Measurements from ENCODE around the gene STUM. TPM values are rescaled to one million over a fixed set of nuclear protein-coding genes. Genes with fewer than 3 reads are reported as not detected.

STUM gene
- total RNA-seq, 6 donors from 2014 or later: under 0.01 to 0.98 (median 0.20) TPM; not detected in 1

DNA sequence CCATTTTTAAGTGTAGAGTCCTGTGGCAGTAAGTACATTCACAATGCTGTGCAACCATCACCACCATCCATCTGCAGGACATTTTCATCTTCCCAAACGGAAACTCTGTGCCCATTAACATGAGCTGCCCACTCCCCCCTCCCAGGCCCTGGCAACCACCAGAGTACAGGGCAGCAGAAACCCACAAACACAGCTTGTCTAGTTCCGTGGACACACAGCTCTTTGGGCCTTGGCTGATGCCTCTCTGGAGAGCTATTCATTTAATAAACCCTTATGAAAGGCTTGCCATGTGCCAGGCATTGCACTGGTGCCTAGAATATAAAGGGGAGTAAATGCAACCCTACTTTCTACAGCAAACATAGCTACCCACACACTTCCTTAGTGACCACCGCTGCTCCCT lies 28.0 kb downstream of the STUM start:
- DNase-seq: no peak
- H3K27ac ChIP-seq: no peak overlapping the region
- H3K4me3 ChIP-seq: no peak overlapping the region
- H3K36me3 ChIP-seq: no peaks in the 10 kb centered on the region
- no peaks in the 10 kb centered on the region for H3K27me3 ChIP-seq
- H3K9me3 ChIP-seq: no peaks in the 10 kb centered on the region
- 71 to 84% methylated on average over 3 of the region's 3 CpGs for WGBS, 2 donors
- no peak for ATAC-seq (ENCODE audit: low FRiP score in 2 of 2)
- TF ChIP-seq EP300 (IDR thresholded peaks at IDR 0.05) (no peak), POLR2A (IDR thresholded peaks at IDR 0.05) (no peak), POLR2AphosphoS5 (IDR thresholded peaks at IDR 0.05) (no peak)
- TF ChIP-seq, protein P1, sequence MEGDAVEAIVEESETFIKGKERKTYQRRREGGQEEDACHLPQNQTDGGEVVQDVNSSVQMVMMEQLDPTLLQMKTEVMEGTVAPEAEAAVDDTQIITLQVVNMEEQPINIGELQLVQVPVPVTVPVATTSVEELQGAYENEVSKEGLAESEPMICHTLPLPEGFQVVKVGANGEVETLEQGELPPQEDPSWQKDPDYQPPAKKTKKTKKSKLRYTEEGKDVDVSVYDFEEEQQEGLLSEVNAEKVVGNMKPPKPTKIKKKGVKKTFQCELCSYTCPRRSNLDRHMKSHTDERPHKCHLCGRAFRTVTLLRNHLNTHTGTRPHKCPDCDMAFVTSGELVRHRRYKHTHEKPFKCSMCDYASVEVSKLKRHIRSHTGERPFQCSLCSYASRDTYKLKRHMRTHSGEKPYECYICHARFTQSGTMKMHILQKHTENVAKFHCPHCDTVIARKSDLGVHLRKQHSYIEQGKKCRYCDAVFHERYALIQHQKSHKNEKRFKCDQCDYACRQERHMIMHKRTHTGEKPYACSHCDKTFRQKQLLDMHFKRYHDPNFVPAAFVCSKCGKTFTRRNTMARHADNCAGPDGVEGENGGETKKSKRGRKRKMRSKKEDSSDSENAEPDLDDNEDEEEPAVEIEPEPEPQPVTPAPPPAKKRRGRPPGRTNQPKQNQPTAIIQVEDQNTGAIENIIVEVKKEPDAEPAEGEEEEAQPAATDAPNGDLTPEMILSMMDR (IDR thresholded peaks at IDR 0.05): no peak
- H3K4me1 ChIP-seq: no peaks in the 10 kb centered on the region

DNA sequence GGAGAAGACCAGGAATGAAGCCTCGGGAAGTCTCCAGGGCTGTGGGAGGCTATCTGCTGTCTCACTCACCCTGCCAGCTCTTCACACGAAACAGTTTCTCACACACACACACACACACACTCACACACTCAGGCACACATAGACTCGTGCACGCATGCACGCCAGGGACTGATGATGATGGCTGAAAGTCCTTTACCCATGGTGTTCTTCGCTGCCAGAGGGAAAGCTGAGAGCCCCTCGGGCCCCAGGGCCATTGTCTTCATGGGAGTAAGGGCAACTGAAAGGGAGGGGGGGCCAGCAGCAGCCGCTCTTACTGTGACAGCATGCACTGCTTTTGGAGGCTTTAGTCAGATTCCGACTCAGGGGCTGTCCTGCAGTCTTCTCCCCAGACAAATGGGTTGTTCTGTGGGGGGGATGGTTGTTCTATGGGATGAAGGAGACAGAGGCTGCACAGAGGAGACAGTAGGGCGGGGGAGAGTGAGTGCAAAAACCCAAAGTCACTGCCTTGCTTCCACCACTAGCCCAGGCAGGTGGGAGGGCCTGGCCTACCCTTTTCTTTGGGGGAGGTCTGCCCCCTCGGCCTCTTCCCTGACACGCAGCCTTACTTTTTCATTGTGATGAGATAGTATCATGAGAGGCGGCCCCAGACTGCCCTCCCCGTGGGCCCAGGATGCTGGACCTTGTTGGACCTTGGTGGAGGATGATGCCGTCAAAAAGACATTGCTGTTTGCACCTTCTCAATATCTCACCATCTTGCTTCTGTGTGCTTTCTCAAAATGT lies 29.0 kb downstream of the STUM start:
- TF ChIP-seq EP300 (IDR thresholded peaks at IDR 0.05) (no peak), POLR2AphosphoS5 (IDR thresholded peaks at IDR 0.05) (no peak), POLR2A (IDR thresholded peaks at IDR 0.05) (no peak)
- TF ChIP-seq, protein P1 (IDR thresholded peaks at IDR 0.05): no peak
- DNase-seq: no peak
- WGBS, 2 donors: 81 to 91% methylated on average over 15 of the region's 15 CpGs

DNA sequence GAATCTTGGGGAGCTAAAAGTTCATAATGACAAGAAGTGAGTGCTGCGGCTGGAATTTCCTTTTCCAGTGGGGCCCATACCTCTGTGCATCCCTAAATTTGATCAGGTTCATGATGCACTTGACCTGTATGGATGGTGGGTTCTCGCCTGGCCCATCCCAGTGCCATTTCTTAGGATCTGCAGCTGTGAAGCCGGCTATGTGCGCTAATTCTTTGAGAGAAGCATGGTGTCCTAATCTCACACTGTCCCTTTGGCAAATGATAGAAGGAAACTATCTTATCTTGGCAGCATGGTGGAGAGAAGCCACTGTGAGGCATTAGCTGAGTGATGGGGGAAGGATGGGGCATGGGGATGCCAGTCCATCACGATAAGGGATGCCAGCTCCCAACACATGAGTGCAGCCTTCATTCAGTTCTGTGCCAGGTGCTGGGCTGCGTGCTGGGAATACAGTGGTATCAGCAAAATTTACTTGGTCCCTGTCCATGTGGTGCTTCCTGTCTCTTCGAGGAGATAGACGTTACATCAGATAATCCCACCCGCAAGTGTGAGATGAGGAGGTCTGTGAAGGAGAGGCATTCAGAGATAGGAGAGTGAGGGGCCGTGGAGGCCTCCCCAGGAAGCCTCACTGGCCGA lies 30.5 kb downstream of the STUM start:
- no peaks in the 10 kb centered on the region for H3K9me3 ChIP-seq
- no peaks in the 10 kb centered on the region for H3K27me3 ChIP-seq
- ATAC-seq (ENCODE audit: low FRiP score in 2 of 2) (no peak), DNase-seq (no peak)
- H3K4me1 ChIP-seq: no peaks in the 10 kb centered on the region
- no peak for TF ChIP-seq POLR2A (IDR thresholded peaks at IDR 0.05)
- TF ChIP-seq, protein P1 (IDR thresholded peaks at IDR 0.05): no peak
- no peak for TF ChIP-seq EP300 (IDR thresholded peaks at IDR 0.05)
- no peak for TF ChIP-seq POLR2AphosphoS5 (IDR thresholded peaks at IDR 0.05)
- H3K27ac ChIP-seq: no peak overlapping the region
- H3K4me3 ChIP-seq: no peak overlapping the region
- H3K36me3 ChIP-seq: no peaks in the 10 kb centered on the region
- 82 to 84% methylated on average over 11 of the region's 11 CpGs for WGBS, 2 donors

More for the DNA sequence above, 29.0 kb downstream of the STUM start:
- Histone ChIP-seq H3K27me3 (no peaks in the 10 kb centered on the region), H3K27ac (no peak overlapping the region), H3K4me3 (no peak overlapping the region), H3K9me3 (no peaks in the 10 kb centered on the region), H3K36me3 (no peaks in the 10 kb centered on the region), H3K4me1 (no peaks in the 10 kb centered on the region)
- ATAC-seq (ENCODE audit: low FRiP score in 2 of 2): no peak

DNA sequence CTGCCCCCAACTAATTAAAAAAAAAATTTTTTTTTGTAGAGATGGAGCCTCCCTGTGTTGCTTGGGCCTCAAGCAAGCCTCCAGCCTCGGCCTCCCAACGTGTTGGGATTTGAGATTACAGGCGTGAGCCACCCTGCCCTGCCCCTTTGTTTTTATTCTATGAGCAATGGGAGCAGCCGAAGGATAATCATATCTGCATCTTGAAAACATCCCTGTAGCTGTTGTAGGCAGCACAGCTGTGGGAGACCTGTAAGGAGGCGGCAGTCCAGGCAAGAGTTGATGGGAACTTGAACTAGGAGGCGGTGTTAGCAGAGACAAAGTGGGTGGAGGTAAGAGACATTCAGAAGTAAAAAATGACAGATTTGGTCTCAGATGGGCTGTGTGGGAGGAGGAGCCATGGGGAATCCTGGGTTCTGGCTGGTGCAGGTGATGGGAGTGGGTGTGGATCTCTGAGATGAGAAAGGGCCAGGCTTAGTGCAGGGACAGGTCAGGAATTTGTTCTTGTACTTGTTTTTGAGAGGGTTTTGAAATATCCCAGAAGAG lies 31.3 kb downstream of the STUM start:
- H3K27me3 ChIP-seq: no peaks in the 10 kb centered on the region
- no peaks in the 10 kb centered on the region for H3K9me3 ChIP-seq
- DNase-seq: no peak
- H3K27ac ChIP-seq: no peak overlapping the region
- TF ChIP-seq POLR2AphosphoS5 (IDR thresholded peaks at IDR 0.05): no peak
- TF ChIP-seq, protein P1 (IDR thresholded peaks at IDR 0.05): no peak
- no peak for TF ChIP-seq EP300 (IDR thresholded peaks at IDR 0.05)
- TF ChIP-seq POLR2A (IDR thresholded peaks at IDR 0.05): no peak
- H3K4me3 ChIP-seq: no peak overlapping the region
- whole genome bisulfite sequencing, 2 donors: 92 to 97% methylated on average over 6 of the region's 6 CpGs
- H3K36me3 ChIP-seq: no peaks in the 10 kb centered on the region
- H3K4me1 ChIP-seq: no peaks in the 10 kb centered on the region
- ATAC-seq (ENCODE audit: low FRiP score in 2 of 2): no peak

All from upper lobe of left lung (tissue), 6 donors.